Stimulated activated CD4-positive, alpha-beta T cell treated with anti-CD3 and anti-CD28 coated beads, Interleukin-4, amount 100 ng/mL, for 4 hours (primary cell): Measurements from ENCODE around the gene EID3.

Experiments used
- DNase-seq, 2 experiments: peaks; one replicate each; pipeline ENCODE4 v3.0.0-alpha.2; 2020

EID3 gene

DNA sequence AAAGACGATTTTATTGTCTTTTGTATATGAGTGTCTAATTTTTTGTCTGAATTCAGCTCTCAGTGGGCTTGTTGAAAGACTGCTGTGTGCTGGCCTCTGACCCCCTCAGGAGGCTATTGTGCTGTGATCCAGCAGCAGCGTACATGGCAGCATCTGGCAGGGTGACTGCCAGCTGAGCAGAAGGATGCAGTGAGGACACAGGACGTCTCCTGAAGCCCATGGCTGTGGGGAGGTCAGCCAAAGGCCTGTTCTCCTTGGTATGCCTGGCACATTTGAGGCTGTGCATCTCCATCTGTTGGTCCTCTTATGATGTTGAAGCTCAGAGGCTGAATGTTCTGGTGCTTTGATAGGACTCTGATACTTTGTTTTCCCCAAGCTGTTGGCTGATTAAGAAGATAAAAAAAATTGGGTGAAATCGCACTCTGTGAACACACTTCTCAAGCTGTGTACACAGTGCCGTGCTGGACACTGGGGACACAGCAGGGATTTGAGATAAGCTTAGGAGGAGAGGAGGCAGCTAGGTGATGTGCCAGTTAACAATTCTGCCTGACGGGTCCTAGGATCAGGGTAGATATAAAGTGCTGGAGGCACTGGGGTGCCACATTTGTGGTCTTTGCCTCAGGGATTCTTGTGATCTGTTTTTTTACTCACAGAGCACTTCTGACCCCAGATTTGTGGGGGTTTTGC, 37.5 kb downstream of the EID3 start:
- no peak for DNase-seq

- no peak for DNase-seq
These were observed 38.6 kb downstream of the EID3 start for GRCh38 chr12:104342147-104342546.

- no peak for DNase-seq
These were observed 39.2 kb downstream of the EID3 start for GRCh38 chr12:104342635-104343249.

- DNase-seq, result no peak
These were observed 41.1 kb downstream of the EID3 start for GRCh38 chr12:104344682-104345081.

DNA sequence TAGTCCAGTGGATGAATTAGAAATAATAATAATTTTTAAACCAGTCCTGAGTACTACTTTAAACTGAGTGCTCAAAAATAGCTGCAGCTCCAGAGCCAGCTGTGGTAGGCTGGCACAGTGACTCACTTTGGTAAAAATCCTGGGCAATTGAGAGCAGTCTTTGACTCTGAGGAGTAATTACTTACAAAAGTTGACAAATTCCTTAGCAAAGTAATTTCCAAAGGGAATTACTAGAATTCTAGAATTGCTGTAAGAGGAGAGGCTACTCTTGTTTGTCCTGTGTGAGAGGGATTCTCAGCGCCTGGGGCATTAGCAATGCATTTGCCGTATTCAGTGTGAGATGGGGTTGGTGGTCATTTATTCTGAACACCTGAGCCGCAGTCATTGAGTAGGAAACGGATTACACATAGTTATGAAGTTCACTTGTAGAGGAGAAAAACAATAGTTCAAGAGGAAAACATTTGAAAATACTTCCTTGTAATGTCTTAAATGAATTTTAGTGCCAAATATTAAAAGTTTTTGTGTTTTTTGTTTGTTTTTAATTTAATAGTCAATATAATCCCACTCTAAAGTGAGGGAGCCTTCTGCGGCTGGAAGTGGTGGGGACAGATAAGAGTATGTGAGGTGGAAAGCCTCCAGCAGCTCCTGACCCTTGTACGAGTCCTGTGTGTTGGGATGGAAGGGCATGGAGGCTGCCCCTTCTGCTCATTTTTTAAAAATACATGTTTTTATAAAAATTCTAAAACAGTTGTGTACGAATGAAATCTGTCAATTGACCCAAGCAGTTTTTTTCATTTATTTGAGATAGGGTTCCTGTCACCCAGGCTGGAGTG, 41.9 kb downstream of the EID3 start:
- DNase-seq, result no peak

DNA sequence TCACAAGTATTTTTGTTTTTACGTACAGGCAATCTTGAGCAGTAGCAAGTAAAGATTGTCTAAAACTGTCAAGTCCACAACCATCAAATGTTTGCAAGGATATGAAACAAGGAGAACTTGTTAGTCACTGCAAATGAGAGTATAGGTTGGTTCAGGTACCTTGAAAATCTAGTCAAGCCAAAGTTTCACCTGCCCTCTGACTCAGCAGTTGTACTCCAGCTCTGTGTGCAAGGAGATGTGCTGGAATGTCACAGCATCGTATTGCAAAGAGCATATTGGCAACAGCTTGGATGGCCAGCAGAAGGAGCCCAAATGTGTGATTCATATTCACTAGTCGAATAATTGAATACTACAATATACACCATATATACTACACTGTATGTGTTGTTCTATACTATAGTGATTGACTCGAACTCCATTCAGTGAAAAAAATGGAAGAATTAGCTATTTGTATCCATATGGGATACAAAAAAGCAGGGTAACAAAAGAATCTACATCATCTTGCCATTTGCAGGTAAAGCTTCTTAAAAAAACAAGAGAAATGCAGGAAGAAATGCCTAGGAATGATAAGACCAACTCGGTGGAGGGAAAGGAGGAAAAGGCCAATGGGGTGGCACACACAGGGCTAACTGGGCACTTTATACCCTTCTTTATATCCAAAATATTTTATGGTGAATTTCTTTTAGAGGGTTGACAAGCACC, 44.0 kb downstream of the EID3 start:
- DNase-seq, result no peak

- no peak for DNase-seq
These were observed 44.9 kb downstream of the EID3 start for GRCh38 chr12:104348283-104348993.

DNA sequence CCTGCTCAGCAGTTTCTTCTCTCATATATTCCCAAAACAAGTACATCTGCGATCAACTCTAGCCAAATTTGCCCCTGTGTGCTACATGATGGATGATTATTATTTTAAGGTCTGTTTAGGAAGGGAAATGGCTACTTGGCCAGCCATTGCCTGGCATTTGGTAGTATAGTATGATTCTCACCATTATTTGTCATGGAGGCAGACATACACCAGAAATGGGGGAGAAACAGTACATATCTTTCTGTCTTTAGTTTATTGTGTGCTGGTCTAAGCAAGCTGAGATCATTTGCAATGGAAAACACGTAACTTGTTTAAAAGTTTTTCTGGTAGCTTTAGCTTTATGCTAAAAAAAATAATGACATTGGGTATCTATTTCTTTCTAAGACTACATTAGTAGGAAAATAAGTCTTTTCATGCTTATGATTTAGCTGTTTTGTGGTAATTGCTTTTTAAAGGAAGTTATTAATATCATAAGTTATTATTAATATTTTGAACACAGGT, 45.5 kb downstream of the EID3 start:
- DNase-seq, result no peak

DNA sequence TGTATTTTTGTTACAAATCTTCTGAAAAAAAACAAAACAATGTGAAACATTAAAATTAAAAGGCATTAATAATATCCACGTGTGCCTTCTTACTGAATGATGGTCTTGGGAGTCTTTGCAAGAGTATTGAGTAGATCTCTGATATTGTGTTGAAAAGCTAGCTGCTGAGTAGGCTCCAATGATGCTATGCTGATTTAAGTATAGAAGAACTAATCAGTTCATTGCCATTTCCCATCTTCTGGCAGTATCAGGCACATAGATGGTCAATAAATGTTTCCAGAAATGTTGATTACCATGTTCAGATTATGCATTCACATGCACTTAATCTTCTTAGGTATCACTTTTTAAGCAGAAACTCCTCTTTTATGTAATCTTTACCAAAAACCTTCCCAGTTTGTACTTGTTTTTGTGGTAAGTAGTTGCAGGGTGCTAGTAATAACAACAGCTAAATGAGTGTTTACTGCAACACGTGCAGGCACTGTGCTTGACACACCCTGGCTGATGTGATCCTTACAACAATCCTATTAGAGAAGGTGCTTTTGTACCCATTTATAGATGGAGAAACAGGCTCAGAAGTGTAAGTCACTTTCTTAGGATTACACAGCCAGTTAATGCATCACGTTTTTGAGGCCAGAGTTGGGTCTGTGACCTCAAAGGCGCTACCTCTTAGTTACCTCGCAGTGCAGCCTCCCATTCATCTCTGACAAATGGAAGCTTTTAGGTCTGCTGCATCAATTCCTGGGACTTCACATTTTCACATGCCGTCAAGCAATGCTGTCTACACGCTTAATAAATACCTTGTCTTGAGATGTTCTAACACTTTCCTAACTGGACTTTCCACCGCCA, 46.9 kb downstream of the EID3 start:
- no peak for DNase-seq

GRCh38 chr12:104351057-104351983, 47.8 kb downstream of the EID3 start:
- DNase-seq, result no peak

DNA sequence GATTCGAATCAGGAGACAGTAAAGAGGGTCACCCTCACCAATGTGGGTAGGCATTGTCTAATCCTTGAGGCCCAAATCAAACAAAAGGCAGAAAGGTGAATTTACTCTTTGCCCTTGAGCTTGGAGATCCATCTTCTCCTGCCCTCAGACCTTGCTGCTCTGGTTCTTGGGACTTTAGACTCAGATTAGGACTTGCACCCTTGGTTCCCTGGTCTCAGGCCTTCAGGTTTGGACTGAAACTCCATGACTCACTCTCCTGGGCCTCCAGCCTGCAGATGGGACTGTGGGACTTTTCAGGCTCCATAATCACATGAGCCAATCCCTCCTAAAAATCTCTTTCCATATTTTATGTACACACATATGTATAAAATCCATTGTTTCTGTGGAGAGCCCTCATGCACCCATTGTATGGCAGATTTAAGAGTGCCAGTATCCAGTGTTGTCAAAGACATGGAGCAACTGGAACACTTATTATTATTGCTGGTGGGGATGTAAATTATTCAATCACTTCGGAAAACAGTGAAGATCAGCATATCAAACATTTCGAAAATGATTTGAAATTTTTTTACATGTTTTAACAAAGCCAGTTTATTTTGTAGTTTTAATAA, 48.7 kb downstream of the EID3 start:
- no peak for DNase-seq

- no peak for DNase-seq
These were observed 49.8 kb downstream of the EID3 start for GRCh38 chr12:104353012-104353981.

DNA sequence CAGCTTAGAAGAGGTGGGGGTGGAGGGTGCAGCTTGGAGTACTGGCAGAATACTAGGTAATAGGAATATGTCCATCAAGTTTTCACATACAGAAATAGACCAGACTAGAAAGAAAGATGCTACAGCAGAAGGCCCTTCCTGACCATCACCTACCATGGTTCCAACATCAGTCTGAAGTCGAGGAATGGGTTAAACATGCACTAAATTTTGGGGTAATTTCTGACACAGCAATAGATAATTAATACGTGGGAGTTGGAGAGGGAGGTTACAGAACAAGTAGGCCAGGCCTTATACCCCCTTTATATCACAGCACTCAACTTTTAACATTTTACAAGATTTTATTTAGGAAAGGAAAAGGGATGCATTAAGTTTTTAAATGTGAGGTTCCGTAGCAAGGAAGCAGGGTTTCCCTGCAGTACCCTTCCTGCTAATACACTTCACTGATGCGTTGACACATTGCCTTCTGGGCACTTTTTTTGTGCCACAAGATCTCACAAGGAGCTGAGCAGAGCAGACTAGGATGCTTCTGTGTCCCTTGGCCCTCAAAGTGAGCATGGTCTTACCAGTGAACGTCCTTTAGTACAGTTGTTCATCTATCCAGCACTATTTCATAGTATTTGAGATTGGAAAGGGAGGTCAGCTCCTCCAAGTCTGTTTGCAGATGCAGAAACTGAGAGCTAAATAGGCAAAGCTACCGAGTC, 50.8 kb downstream of the EID3 start:
- no peak for DNase-seq
